IMR-90 (cell line): ENCODE measurements around the gene CCDC28B. TPM values are rescaled to one million over a fixed set of nuclear protein-coding genes. Genes with fewer than 3 reads are reported as not detected.

Source experiments
- ATAC-seq: fragments of 200-7000 bp; cut with Tn5 transposase; 2 replicates; pipeline ENCODE4 v1.9.1; 2020; ENCODE audit warnings: low read depth, mild to moderate bottlenecking, moderate library complexity
- BruUV-seq: library from RNA; stranded (reverse); fragments of 400-500 nt; replicated peaks from 2 replicates; lab custom pipeline; 2021; lab: Mats Ljungman, UMichigan
- CTCF ChIA-PET: fragments of 300-600 bp; formaldehyde crosslinking; extraction: SDS; loops from one replicate; lab custom pipeline; 2021; ENCODE audit warnings: antibody characterized with exemption; lab: Yijun Ruan, JAX
- POLR2A ChIA-PET: fragments of 300-600 bp; sonication (Branson Sonifier 250); formaldehyde crosslinking; loops from one replicate; lab custom pipeline; 2022; ENCODE audit warnings: antibody characterized with exemption; ENCODE audit not compliant: unreplicated experiment; lab: Charles Lee
- DNase-seq: peaks from one replicate; pipeline ENCODE4 v3.0.0; 2013
- H2AFZ ChIP-seq: replicated peaks from 2 replicates; pipeline ENCODE3; 2013; ENCODE audit warnings: low read length, mild to moderate bottlenecking; ENCODE audit not compliant: poor library complexity
- H2AK5ac ChIP-seq: 2 replicates; pipeline ENCODE4 v1.6.1; 2013; ENCODE audit warnings: low read depth, low read length, inconsistent platforms
- H2AK9ac ChIP-seq: replicated peaks from 2 replicates; pipeline ENCODE3; 2013; ENCODE audit warnings: mild to moderate bottlenecking, low read depth, low read length, moderate library complexity; ENCODE audit not compliant: poor library complexity
- H2BK120ac ChIP-seq: 2 replicates; pipeline ENCODE4 v1.6.1; 2013; ENCODE audit warnings: low read depth, low read length, inconsistent platforms
- H2BK15ac ChIP-seq: 3 replicates; pipeline ENCODE4 v1.6.1; 2013; ENCODE audit warnings: low read depth, low read length, inconsistent platforms
- H2BK20ac ChIP-seq: 2 replicates; pipeline ENCODE4 v1.6.1; 2013; ENCODE audit warnings: low read depth, mild to moderate bottlenecking, inconsistent platforms, low read length, moderate library complexity
- H2BK5ac ChIP-seq: 2 replicates; pipeline ENCODE4 v1.6.1; 2013; ENCODE audit warnings: mild to moderate bottlenecking, low read depth, low read length, inconsistent platforms; ENCODE audit not compliant: poor library complexity, severe bottlenecking
- H3K14ac ChIP-seq: replicated peaks from 2 replicates; pipeline ENCODE4 v1.6.1; 2013; ENCODE audit warnings: low read depth, low read length, inconsistent platforms
- H3K18ac ChIP-seq: 2 replicates; pipeline ENCODE4 v1.6.1; 2013; ENCODE audit warnings: low read depth, low read length, control low read depth
- H3K23ac ChIP-seq: 2 replicates; pipeline ENCODE4 v1.6.1; 2013; ENCODE audit warnings: low read depth, low read length, inconsistent platforms
- H3K27ac ChIP-seq: 2 replicates; pipeline ENCODE4 v1.5.1; 2013; ENCODE audit warnings: mild to moderate bottlenecking, control low read depth, low read length; ENCODE audit not compliant: insufficient read depth
- H3K27me3 ChIP-seq: 2 replicates; pipeline ENCODE4 v1.6.1; 2013; ENCODE audit warnings: low read length; ENCODE audit not compliant: control insufficient read depth, insufficient read depth
- H3K36me3 ChIP-seq: 2 replicates; pipeline ENCODE4 v1.6.1; 2013; ENCODE audit warnings: low read length, mixed read lengths; ENCODE audit not compliant: control insufficient read depth, insufficient read depth
- H3K4ac ChIP-seq: 2 replicates; pipeline ENCODE4 v1.6.1; 2013; ENCODE audit warnings: low read depth, low read length, inconsistent platforms
- H3K4me1 ChIP-seq: 2 replicates; pipeline ENCODE4 v1.6.1; 2013; ENCODE audit warnings: low read length, mixed read lengths; ENCODE audit not compliant: control insufficient read depth, insufficient read depth
- H3K4me2 ChIP-seq: 2 replicates; pipeline ENCODE4 v1.6.1; 2013; ENCODE audit warnings: low read depth, mild to moderate bottlenecking, control low read depth, low read length, moderate library complexity
- H3K4me3 ChIP-seq: 2 replicates; pipeline ENCODE4 v1.5.1; 2013; ENCODE audit warnings: low read depth, mild to moderate bottlenecking, control low read depth, low read length, moderate library complexity; ENCODE audit not compliant: insufficient read depth
- H3K56ac ChIP-seq: 2 replicates; pipeline ENCODE4 v1.6.1; 2013; ENCODE audit warnings: low read length, inconsistent platforms; ENCODE audit not compliant: insufficient read depth; ENCODE audit errors: extremely low read depth
- H3K79me1 ChIP-seq, 2 experiments: 2 replicates each; pipeline ENCODE4 v1.6.1; 2013; ENCODE audit warnings: low read length in 2 of 2, inconsistent platforms in 1 of 2, low read depth in 1 of 2
- H3K9ac ChIP-seq: 2 replicates; pipeline ENCODE4 v1.6.1; 2013; ENCODE audit warnings: low read depth, low read length, control low read depth
- H3K9me1 ChIP-seq: 2 replicates; pipeline ENCODE4 v1.6.1; 2013; ENCODE audit warnings: low read length, inconsistent platforms; ENCODE audit not compliant: insufficient read depth
- H3K9me3 ChIP-seq: 2 replicates; pipeline ENCODE4 v1.6.1; 2013; ENCODE audit warnings: low read length; ENCODE audit not compliant: control insufficient read depth, insufficient read depth
- H4K20me1 ChIP-seq: 2 replicates; pipeline ENCODE4 v1.6.1; 2013; ENCODE audit warnings: low read length, inconsistent platforms; ENCODE audit not compliant: insufficient read depth
- H4K5ac ChIP-seq: 2 replicates; pipeline ENCODE4 v1.6.1; 2013; ENCODE audit warnings: mild to moderate bottlenecking, low read depth, low read length, control low read depth
- H4K8ac ChIP-seq, 2 experiments: 2 replicates each; pipeline ENCODE4 v1.6.1; 2013; ENCODE audit warnings: low read depth in 2 of 2, low read length in 2 of 2, control low read depth in 1 of 2, inconsistent platforms in 1 of 2
- H4K91ac ChIP-seq: 2 replicates; pipeline ENCODE4 v1.6.1; 2013; ENCODE audit warnings: low read depth, low read length, inconsistent platforms; ENCODE audit not compliant: insufficient read depth
- BHLHE40 ChIP-seq: fragments of 150-350 bp; IDR thresholded peaks from 2 replicates; pipeline ENCODE4 v1.6.1; 2016; ENCODE audit warnings: mild to moderate bottlenecking, low read depth, low read length
- MAFK ChIP-seq: IDR thresholded peaks from 2 replicates; pipeline ENCODE4 v1.6.1; 2012; ENCODE audit warnings: low read depth, low read length, improper control_type of control experiment
- MAZ ChIP-seq: IDR thresholded peaks from 2 replicates; pipeline ENCODE4 v1.6.1; 2012; ENCODE audit warnings: low read depth, mild to moderate bottlenecking, low read length, improper control_type of control experiment, moderate library complexity, borderline replicate concordance
- MXI1 ChIP-seq: IDR thresholded peaks from 2 replicates; pipeline ENCODE4 v1.6.1; 2012; ENCODE audit warnings: low read depth, mild to moderate bottlenecking, low read length, moderate library complexity, borderline replicate concordance
- NFE2L2 ChIP-seq: fragments of 150-350 bp; IDR thresholded peaks from 2 replicates; pipeline ENCODE4 v1.6.1; 2016; ENCODE audit warnings: low read depth, mild to moderate bottlenecking, low read length
- RAD21 ChIP-seq: IDR thresholded peaks from 2 replicates; pipeline ENCODE4 v1.6.1; 2012; ENCODE audit warnings: low read length, improper control_type of control experiment
- RCOR1 ChIP-seq: IDR thresholded peaks from 2 replicates; pipeline ENCODE4 v1.6.1; 2012; ENCODE audit warnings: mild to moderate bottlenecking, low read length, improper control_type of control experiment; ENCODE audit not compliant: insufficient replicate concordance
- RFX5 ChIP-seq: IDR thresholded peaks from 2 replicates; pipeline ENCODE4 v1.8.0; 2012; ENCODE audit warnings: low read depth, mild to moderate bottlenecking, low read length, moderate library complexity
- dilution Hi-C: fragments of 300-500 bp; cut with HindIII; formaldehyde crosslinking; loops from one replicate; pipeline ENCODE4 v1.14.3; 2018; ENCODE audit warnings: low sequenced_read_pairs; ENCODE audit not compliant: unreplicated experiment
- in situ Hi-C: fragments of 300-500 bp; cut with MboI; formaldehyde crosslinking; loops from 3 replicates; pipeline ENCODE4 v1.14.3; 2019; ENCODE audit warnings: low sequenced_read_pairs, inconsistent platforms, mixed read lengths
- intact Hi-C: fragments of 100-400 bp; cut with micrococcal nuclease; formaldehyde crosslinking; loops from 2 replicates; pipeline ENCODE4 v1.10.0; 2022
- polyA plus RNA-seq, 3 experiments: library from polyadenylated mRNA; depleted of rRNA; stranded (reverse); fragments of >200 nt; gene quantifications; 2 replicates each; pipeline ENCODE4 v1.2.3, GENCODE V29; 2012; ENCODE audit warnings: low replicate concordance in 1 of 3
- total RNA-seq: library from RNA; depleted of rRNA; stranded (reverse); fragments of >200 nt; gene quantifications from 2 replicates; pipeline ENCODE4 v1.2.3, GENCODE V29; 2012
- TF ChIP-seq, protein P1 (sequence below): fragments of 150-350 bp; IDR thresholded peaks from 2 replicates; pipeline ENCODE4 v1.6.1; 2016; ENCODE audit warnings: low read depth, mild to moderate bottlenecking, low read length, moderate library complexity, borderline replicate concordance

Gene CCDC28B
- total and polyA plus RNA-seq, 2 of the 4 experiments (the other 2 are of a cell fraction) = 17.2 to 18.4 TPM

GRCh38 chr1:32195972-32196823, 4.2 kb upstream of the CCDC28B start:
- peaks cover 20% of the 10 kb centered on the region for H4K20me1 ChIP-seq
- POLR2A ChIA-PET = no interaction called here
- H3K9me1 ChIP-seq = peaks cover 13% of the 10 kb centered on the region; the same call in 1 of the 2 replicates
- H3K18ac ChIP-seq = no peak overlapping the region
- peak overlapping the region; percentile 4; the same call in 1 of the 2 replicates for H3K27ac ChIP-seq
- no peaks in the 10 kb centered on the region for H3K9me3 ChIP-seq
- H2AFZ ChIP-seq = no peak overlapping the region
- no peak overlapping the region for H4K91ac ChIP-seq
- CTCF ChIA-PET = interaction anchor here (1.8 kb wide), 1 partner anchor 19 kb away, joined by 6 read pairs; no protein-coding TSS in a partner anchor
- dilution Hi-C loops = no loop called here
- no peak overlapping the region for H4K8ac ChIP-seq
- H3K4ac ChIP-seq = no peak overlapping the region
- H2BK120ac ChIP-seq = no peak overlapping the region
- H3K23ac ChIP-seq = no peak overlapping the region
- peak overlapping the region; percentile 1 for H2BK5ac ChIP-seq
- ATAC-seq = no peak
- no peak overlapping the region for H3K14ac ChIP-seq
- no peak overlapping the region for H2AK5ac ChIP-seq
- TF ChIP-seq RFX5 (no peak), RCOR1 (no peak), RAD21 (no peak), MXI1 (no peak), MAFK (no peak), BHLHE40 (no peak), NFE2L2 (no peak), MAZ (no peak)
- TF ChIP-seq, protein P1, sequence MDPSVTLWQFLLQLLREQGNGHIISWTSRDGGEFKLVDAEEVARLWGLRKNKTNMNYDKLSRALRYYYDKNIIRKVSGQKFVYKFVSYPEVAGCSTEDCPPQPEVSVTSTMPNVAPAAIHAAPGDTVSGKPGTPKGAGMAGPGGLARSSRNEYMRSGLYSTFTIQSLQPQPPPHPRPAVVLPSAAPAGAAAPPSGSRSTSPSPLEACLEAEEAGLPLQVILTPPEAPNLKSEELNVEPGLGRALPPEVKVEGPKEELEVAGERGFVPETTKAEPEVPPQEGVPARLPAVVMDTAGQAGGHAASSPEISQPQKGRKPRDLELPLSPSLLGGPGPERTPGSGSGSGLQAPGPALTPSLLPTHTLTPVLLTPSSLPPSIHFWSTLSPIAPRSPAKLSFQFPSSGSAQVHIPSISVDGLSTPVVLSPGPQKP = no peak
- H3K36me3 ChIP-seq = peaks cover 69% of the 10 kb centered on the region
- no peak overlapping the region for H3K4me3 ChIP-seq
- no peak overlapping the region for H4K5ac ChIP-seq
- no peak overlapping the region for H3K4me2 ChIP-seq
- no peaks in the 10 kb centered on the region for H3K27me3 ChIP-seq
- H2BK20ac ChIP-seq = no peak overlapping the region
- in situ Hi-C loops = no loop called here
- no peak overlapping the region for H3K9ac ChIP-seq
- no peak overlapping the region for H2BK15ac ChIP-seq
- H3K4me1 ChIP-seq = peaks cover 26% of the 10 kb centered on the region
- H3K56ac ChIP-seq = no peak overlapping the region
- H2AK9ac ChIP-seq = no peak overlapping the region
- peaks cover 16 to 67% of the 10 kb centered on the region in 2 experiments; a peak in 3 of 4 replicates for H3K79me1 ChIP-seq
- DNase-seq = peak; percentile 54
- TSS peak; percentile 62 for BruUV-seq
- intact Hi-C loops = no loop called here
